GM12872 (cell line): ENCODE measurements around the gene NDST4.

ENCODE experiments used
- CTCF ChIP-seq: IDR thresholded peaks from 3 replicates; pipeline ENCODE4 v1.5.1; 2011; ENCODE audit warnings: low read depth, mild to moderate bottlenecking, low read length, moderate library complexity; ENCODE audit not compliant: insufficient read depth

Gene NDST4

GRCh38 chr4:115145393-115146160 is 32.2 kb upstream of the NDST4 start:
- no peak for TF ChIP-seq CTCF

GRCh38 chr4:115128037-115128436 is 14.6 kb upstream of the NDST4 start:
- no peak for TF ChIP-seq CTCF

- TF ChIP-seq CTCF = no peak
Observed at GRCh38 chr4:115126491-115126890, 13.1 kb upstream of the NDST4 start.

GRCh38 chr4:115121351-115122043 is 8.1 kb upstream of the NDST4 start:
- no peak for TF ChIP-seq CTCF

GRCh38 chr4:115119804-115120352 is 6.5 kb upstream of the NDST4 start:
- no peak for TF ChIP-seq CTCF

GRCh38 chr4:115117651-115118050 is 4.2 kb upstream of the NDST4 start:
- no peak for TF ChIP-seq CTCF

GRCh38 chr4:115110191-115111181 is 2.9 kb downstream of the NDST4 start:
- no peak for TF ChIP-seq CTCF
